Neuron (in vitro differentiated cells): ENCODE results near the gene SLC35G2.
"Not testable (repeated sequence)": the region's sequence is repeated elsewhere in the genome, so short reads cannot be mapped to it uniquely, and the experiment has no call there.

Experiments
- H2AFZ ChIP-seq: one replicate; pipeline ENCODE4 v1.6.1; 2013; ENCODE audit warnings: low read depth, mild to moderate bottlenecking, inconsistent platforms, low read length, moderate library complexity
- H3K27me3 ChIP-seq: one replicate; pipeline ENCODE4 v1.6.1; 2013; ENCODE audit warnings: low read length; ENCODE audit not compliant: insufficient read depth
- H3K36me3 ChIP-seq: one replicate; pipeline ENCODE4 v1.6.1; 2013; ENCODE audit warnings: low read length; ENCODE audit not compliant: insufficient read depth
- H3K4me1 ChIP-seq: one replicate; pipeline ENCODE4 v1.6.1; 2013; ENCODE audit warnings: low read length; ENCODE audit not compliant: insufficient read depth
- H3K4me3 ChIP-seq: 2 replicates; pipeline ENCODE4 v1.5.1; 2013; ENCODE audit warnings: mild to moderate bottlenecking, low read length, moderate library complexity
- H3K9me3 ChIP-seq: one replicate; pipeline ENCODE4 v1.6.1; 2013; ENCODE audit warnings: low read length

Gene SLC35G2

GRCh38 chr3:136838641-136839555 lies 20.0 kb downstream of the SLC35G2 start:
- peaks cover 24% of the 10 kb centered on the region for H3K36me3 ChIP-seq
- H2AFZ ChIP-seq: no peak overlapping the region
- no peaks in the 10 kb centered on the region for H3K27me3 ChIP-seq

GRCh38 chr3:136839556-136839931 lies 20.6 kb downstream of the SLC35G2 start:
- H3K27me3 ChIP-seq: no peaks in the 10 kb centered on the region
- H3K36me3 ChIP-seq: peaks cover 24% of the 10 kb centered on the region
- peaks cover 9% of the 10 kb centered on the region for H3K4me1 ChIP-seq
- no peak overlapping the region for H2AFZ ChIP-seq
- H3K9me3 ChIP-seq: no peaks in the 10 kb centered on the region
- no peak overlapping the region for H3K4me3 ChIP-seq

More at GRCh38 chr3:136838641-136839555, 20.0 kb downstream of the SLC35G2 start:
- Histone ChIP-seq H3K4me1 (peaks cover 9% of the 10 kb centered on the region), H3K9me3 (no peaks in the 10 kb centered on the region), H3K4me3 (no peak overlapping the region)

DNA sequence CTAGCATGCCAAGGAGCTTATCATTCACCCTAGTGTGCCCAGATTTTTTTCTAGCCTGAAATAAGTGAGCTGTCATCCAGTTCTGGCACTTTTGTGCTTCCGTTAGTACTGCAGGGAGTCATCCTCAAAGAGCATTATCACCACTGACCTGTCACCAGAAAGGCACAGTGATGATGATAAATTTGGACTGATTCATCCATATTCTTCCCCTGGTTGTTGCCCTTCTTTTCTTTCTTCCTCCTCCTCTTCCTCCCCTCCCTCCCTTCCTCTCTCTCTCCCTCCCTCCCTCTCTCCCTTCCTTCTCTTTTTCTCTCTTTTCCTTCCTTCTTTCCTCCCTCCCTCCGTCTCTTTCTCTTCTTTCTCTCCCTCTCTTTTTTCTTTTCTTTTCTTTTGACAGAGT lies 21.3 kb downstream of the SLC35G2 start:
- Histone ChIP-seq H2AFZ (no peak overlapping the region), H3K36me3 (peaks cover 24% of the 10 kb centered on the region), H3K4me1 (peaks cover 9% of the 10 kb centered on the region), H3K9me3 (peaks cover 1% of the 10 kb centered on the region), H3K4me3 (no peak overlapping the region), H3K27me3 (no peaks in the 10 kb centered on the region)

DNA sequence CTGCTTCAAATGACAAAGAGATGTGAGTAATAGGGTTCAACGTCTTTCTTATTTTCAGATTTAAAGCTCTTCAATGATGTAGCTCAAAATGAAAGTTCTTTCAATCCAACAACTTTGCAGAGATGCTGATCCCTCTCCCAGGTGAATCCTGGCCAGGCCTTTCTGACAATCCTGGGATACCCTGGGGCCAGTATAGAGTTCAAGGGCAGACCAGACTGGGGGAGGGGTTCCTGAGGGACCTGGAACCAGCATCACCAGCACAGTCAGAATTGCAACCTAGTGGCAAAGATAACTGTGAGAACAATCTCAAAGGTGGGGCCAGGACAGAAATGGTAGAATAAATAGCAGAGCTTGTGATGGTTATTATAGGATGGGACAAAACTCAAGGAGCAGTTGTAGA lies 23.4 kb downstream of the SLC35G2 start:
- no peaks in the 10 kb centered on the region for H3K27me3 ChIP-seq
- peaks cover 2% of the 10 kb centered on the region for H3K9me3 ChIP-seq
- H3K4me1 ChIP-seq: peaks cover 6% of the 10 kb centered on the region
- H3K36me3 ChIP-seq: peaks cover 21% of the 10 kb centered on the region
- no peak overlapping the region for H3K4me3 ChIP-seq
- H2AFZ ChIP-seq: no peak overlapping the region

- Histone ChIP-seq H3K27me3 (no peaks in the 10 kb centered on the region), H3K4me1 (no peaks in the 10 kb centered on the region), H3K9me3 (peaks cover 2% of the 10 kb centered on the region), H2AFZ (no peak overlapping the region), H3K4me3 (no peak overlapping the region), H3K36me3 (peaks cover 16% of the 10 kb centered on the region)
These were observed 25.8 kb downstream of the SLC35G2 start for GRCh38 chr3:136844724-136845123.

- no peaks in the 10 kb centered on the region for H3K4me1 ChIP-seq
- peaks cover 19% of the 10 kb centered on the region for H3K36me3 ChIP-seq
- no peak overlapping the region for H3K4me3 ChIP-seq
- H3K9me3 ChIP-seq: peaks cover 13% of the 10 kb centered on the region
- no peaks in the 10 kb centered on the region for H3K27me3 ChIP-seq
- H2AFZ ChIP-seq: no peak overlapping the region
These were observed 33.3 kb downstream of the SLC35G2 start for GRCh38 chr3:136852180-136852579.

DNA sequence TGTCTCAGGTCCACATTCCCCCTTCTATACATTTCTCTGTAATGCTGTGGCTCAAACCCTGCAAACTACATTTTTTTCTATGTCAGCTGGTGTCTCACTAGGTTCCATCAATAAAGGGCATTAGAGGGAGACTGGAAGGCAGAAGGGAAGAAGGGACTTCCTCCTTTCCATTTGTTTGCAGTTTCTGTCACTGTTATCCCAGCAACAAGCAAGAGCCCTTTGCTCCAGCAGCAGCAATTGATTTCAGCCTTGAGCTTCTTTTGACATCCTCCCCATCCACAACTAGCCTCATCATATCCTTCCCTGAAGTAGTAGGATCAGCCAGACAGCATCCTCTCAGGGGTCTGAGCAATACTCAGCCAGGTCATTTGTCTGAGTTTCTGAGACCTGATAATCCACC lies 37.7 kb downstream of the SLC35G2 start:
- Histone ChIP-seq H3K9me3 (peaks cover 13% of the 10 kb centered on the region), H3K4me3 (no peak overlapping the region), H3K4me1 (peaks cover 5% of the 10 kb centered on the region), H2AFZ (no peak overlapping the region), H3K36me3 (peaks cover 18% of the 10 kb centered on the region), H3K27me3 (no peaks in the 10 kb centered on the region)

DNA sequence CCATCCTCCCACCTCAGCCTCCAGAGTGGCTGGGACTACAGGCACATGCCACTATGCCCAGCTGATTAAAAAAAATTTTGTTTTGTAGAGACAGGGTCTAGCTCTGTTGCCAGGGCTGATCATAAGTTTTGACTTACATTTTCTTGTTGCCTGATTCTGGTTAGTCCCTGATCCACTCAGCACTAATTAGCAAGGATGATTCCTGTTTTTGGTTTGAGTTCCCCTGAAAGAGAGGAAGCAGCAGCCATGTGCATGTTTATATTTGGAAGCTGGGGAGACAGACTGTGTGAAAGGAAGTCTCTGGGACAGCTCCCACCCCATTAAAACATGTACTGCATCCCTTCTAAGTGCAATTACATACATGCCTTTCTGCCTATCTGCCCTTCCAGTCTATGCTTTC lies 39.5 kb downstream of the SLC35G2 start:
- peaks cover 18% of the 10 kb centered on the region for H3K36me3 ChIP-seq
- no peak overlapping the region for H2AFZ ChIP-seq
- no peak overlapping the region for H3K4me3 ChIP-seq
- peaks cover 13% of the 10 kb centered on the region for H3K9me3 ChIP-seq
- no peaks in the 10 kb centered on the region for H3K27me3 ChIP-seq
- H3K4me1 ChIP-seq: peaks cover 8% of the 10 kb centered on the region

GRCh38 chr3:136860541-136860940 lies 41.6 kb downstream of the SLC35G2 start:
- H3K4me3 ChIP-seq: peak overlapping the region; percentile 57
- peaks cover 11% of the 10 kb centered on the region for H3K4me1 ChIP-seq
- no peak overlapping the region for H2AFZ ChIP-seq
- peaks cover 6% of the 10 kb centered on the region for H3K36me3 ChIP-seq
- no peaks in the 10 kb centered on the region for H3K27me3 ChIP-seq
- peaks cover 8% of the 10 kb centered on the region for H3K9me3 ChIP-seq

DNA sequence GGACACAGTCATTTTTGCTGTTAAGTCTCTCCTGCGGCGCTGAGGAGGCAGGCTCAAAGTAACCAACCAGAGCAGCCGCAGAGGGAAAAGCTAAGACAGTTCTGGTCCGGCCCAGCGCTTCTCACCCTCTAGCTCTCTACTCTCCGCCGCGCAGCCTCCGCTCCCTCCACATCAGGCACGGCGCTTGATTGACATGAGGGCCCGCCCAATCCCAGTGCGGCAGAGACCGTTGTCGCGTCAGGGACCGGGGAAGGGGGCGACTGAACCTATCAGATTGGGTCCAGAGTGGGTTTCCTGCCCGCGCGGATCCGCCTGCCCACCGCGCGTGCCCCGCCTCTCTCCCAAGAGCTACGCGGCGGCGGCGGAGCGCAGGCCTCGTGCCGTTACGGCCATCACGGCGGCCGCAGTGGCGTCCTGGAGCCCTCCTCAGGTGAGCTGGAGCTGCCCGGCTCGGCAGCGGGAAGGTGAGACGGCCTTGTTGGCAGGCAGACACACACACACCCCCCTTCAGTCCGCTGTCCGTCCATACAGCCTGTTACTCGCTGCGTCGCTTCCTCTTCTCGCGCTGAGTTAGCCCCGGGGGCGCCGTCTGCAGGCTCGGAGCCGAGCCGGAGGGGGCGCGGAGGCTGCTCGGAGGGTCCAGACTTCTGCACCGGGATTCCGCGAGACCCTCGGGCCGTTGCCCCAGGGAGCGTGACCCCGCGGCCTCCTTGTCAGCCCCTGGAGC lies 43.1 kb downstream of the SLC35G2 start, which contains the start of gene NCK1:
NCK1 (plus strand) TSS at position 319 of the 727 bp plus-strand sequence. CDS start 65,794 bp downstream, outside the sequence.
- Histone ChIP-seq H3K4me1 (peaks cover 11% of the 10 kb centered on the region), H2AFZ (peak within 1 kb of the TSS; percentile 40), H3K27me3 (no peaks in the 10 kb centered on the region), H3K4me3 (peak within 1 kb of the TSS; percentile 57), H3K9me3 (no peaks in the 10 kb centered on the region), H3K36me3 (peaks cover 4% of the 10 kb centered on the region)

- peak overlapping the region; percentile 57 for H3K4me3 ChIP-seq
- H3K4me1 ChIP-seq: peaks cover 11% of the 10 kb centered on the region
- H3K9me3 ChIP-seq: no peaks in the 10 kb centered on the region
- H3K36me3 ChIP-seq: peaks cover 7% of the 10 kb centered on the region
- H2AFZ ChIP-seq: peak overlapping the region; percentile 23
- no peaks in the 10 kb centered on the region for H3K27me3 ChIP-seq
These were observed 43.8 kb downstream of the SLC35G2 start for GRCh38 chr3:136862617-136863322.

GRCh38 chr3:136869282-136869681 lies 50.4 kb downstream of the SLC35G2 start:
- H3K36me3 ChIP-seq: peaks cover 8% of the 10 kb centered on the region
- no peaks in the 10 kb centered on the region for H3K4me1 ChIP-seq
- H3K9me3 ChIP-seq: peaks cover 13% of the 10 kb centered on the region
- H3K4me3 ChIP-seq: no peak overlapping the region
- H2AFZ ChIP-seq: no peak overlapping the region
- H3K27me3 ChIP-seq: no peaks in the 10 kb centered on the region

- H3K9me3 ChIP-seq: peaks cover 13% of the 10 kb centered on the region
- not testable (repeated sequence) for H3K36me3 ChIP-seq, H3K4me3 ChIP-seq, H3K4me1 ChIP-seq, H2AFZ ChIP-seq, H3K27me3 ChIP-seq
These were observed 53.3 kb downstream of the SLC35G2 start for GRCh38 chr3:136872258-136872657.
